H1 (cell line): ENCODE results near the gene OVOL3. TPM values are rescaled to one million over a fixed set of nuclear protein-coding genes. Genes with fewer than 3 reads are reported as not detected.

Experiments used
- HDAC2 ChIP-seq, 2 experiments: fragments of 300-600 bp in 1 of 2; sonication (generic) in 1 of 2; IDR thresholded peaks; 2 replicates each; pipeline ENCODE4 v1.6.1; 2011 to 2012; ENCODE audit warnings: low read depth in 2 of 2, low read length in 2 of 2, mild to moderate bottlenecking in 2 of 2, moderate library complexity in 2 of 2, borderline replicate concordance in 1 of 2, inconsistent platforms in 1 of 2
- PHF8 ChIP-seq: fragments of 200-600 bp; sonication (generic); conservative IDR thresholded peaks from 2 replicates; pipeline ENCODE4 v1.7.1; 2012; ENCODE audit warnings: low read depth, mild to moderate bottlenecking, inconsistent platforms, low read length, moderate library complexity
- polyA plus RNA-seq, 7 experiments: library from polyadenylated mRNA; depleted of rRNA in 3 of 7; stranded (reverse) in 5 of 7; unstranded in 2 of 7; fragments of >200 nt in 5 of 7; fragments of 200-250 nt in 2 of 7; gene quantifications; 1 replicate in 5 of 7; 2 replicates in 1 of 7; 4 replicates in 1 of 7; pipeline versions ENCODE4 v1.2.1 to v1.2.3, GENCODE V29; 2011 to 2013; ENCODE audit warnings: missing spikeins in 2 of 7, mixed read lengths in 2 of 7
- total RNA-seq: library from RNA; stranded (reverse); fragmentation: NEBNext Ultra II Directional; extraction: Animal tissue kit (Norgen Biotek cat#: 25700); gene quantifications from 2 replicates; pipeline ENCODE4 v1.2.1, GENCODE V29; 2021

OVOL3 gene
- total and polyA plus RNA-seq, 2 of the 8 experiments (the other 6 are each of a cell fraction or from before 2014, with no cell fraction given), result 0.45 TPM; not detected in 1

DNA sequence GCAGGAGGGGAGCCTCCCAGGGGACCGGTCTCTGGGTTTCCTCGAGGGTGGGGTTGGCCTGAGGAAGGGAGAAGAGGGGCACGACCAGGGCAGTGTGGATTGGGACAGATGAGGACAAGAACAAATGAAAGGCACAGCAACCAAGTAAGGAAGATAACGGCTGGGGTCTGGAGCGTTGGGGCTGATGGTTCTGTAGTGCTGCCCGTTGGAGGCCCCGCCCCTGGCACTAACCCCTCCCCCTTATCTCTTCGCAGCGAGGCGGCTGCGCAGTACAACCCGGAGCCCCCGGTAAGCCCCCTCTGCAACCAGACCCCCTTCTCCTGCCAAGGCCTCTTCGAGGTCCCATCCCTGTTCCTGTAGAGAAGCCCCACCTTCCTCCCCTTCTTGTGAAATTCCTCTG, 31.1 kb downstream of the OVOL3 start (continued):
- TF ChIP-seq HDAC2 (IDR thresholded peaks at IDR 0.05; ENCODE audit: borderline replicate concordance in 1 of 2, low read depth in 2 of 2, low read length in 2 of 2) (no peak), PHF8 (no peak)
